ENCODE results near the gene MRPL18. TPM values are rescaled to one million over a fixed set of nuclear protein-coding genes. Genes with fewer than 3 reads are reported as not detected.

The MRPL18 gene
- total and polyA plus RNA-seq, 2 of the 8 experiments (the other 6 are each of a cell fraction or from before 2014, with no cell fraction given), result 58.7 to 79.8 TPM

GRCh38 chr6:159758031-159759001, 32.0 kb upstream of the MRPL18 start:
- Histone ChIP-seq H2BK12ac (ENCODE audit: low read depth, low read length) (no peak overlapping the region), H4K20me1 (replicated peaks in 1 of 2; ENCODE audit: control insufficient read depth in 1 of 2, insufficient read depth in 2 of 2, low read length in 2 of 2) (peaks cover 2 to 10% of the 10 kb centered on the region in 2 experiments), H2BK5ac (ENCODE audit: low read depth, low read length) (no peak overlapping the region), H3K27me3 (replicated peaks in 1 of 4; ENCODE audit: control insufficient read depth in 3 of 4, extremely low read depth in 1 of 4, insufficient read depth in 3 of 4, low read length in 3 of 4) (no peaks in the 10 kb centered on the region), H4K5ac (ENCODE audit: insufficient read length, low read depth, low read length) (no peak overlapping the region), H3K4ac (replicated peaks; ENCODE audit: insufficient read length, low read depth, low read length) (no peak overlapping the region), H3K27ac (ENCODE audit: low read depth, low read length) (0 out of 2 replicates have a peak overlapping the region, but pooled peaks have one; percentile 10), H2AFZ (ENCODE audit: low read length) (no peak overlapping the region), H3K9ac (replicated peaks in 1 of 4; ENCODE audit: extremely low read depth in 1 of 4, low read depth in 3 of 4, low read length in 3 of 4) (no peak overlapping the region), H4K91ac (replicated peaks; ENCODE audit: insufficient read length, low read length) (no peak overlapping the region), H3K4me2 (ENCODE audit: insufficient read depth in 1 of 2, low read depth in 2 of 2, low read length in 2 of 2) (no peak overlapping the region), H2BK15ac (ENCODE audit: low read length) (no peak overlapping the region), H3K18ac (ENCODE audit: extremely low read depth, low read length) (no peak overlapping the region), H2BK20ac (ENCODE audit: low read length) (no peak overlapping the region), H2BK120ac (replicated peaks; ENCODE audit: low read depth, low read length) (no peak overlapping the region), H3K79me2 (ENCODE audit: control insufficient read depth in 1 of 2, insufficient read depth in 2 of 2, low read length in 2 of 2) (peaks cover 0 to 11% of the 10 kb centered on the region in 2 experiments; a peak in 2 of 4 replicates), H3K23ac (ENCODE audit: insufficient read length) (no peak overlapping the region), H3K9me3 (ENCODE audit: insufficient read depth in 2 of 2, low read depth in 1 of 2, low read length in 1 of 2) (no peaks in the 10 kb centered on the region), H3K79me1 (ENCODE audit: low read depth, low read length) (peaks cover 4% of the 10 kb centered on the region; the same call in 1 of the 2 replicates), H2AK5ac (ENCODE audit: low read depth, low read length) (no peak overlapping the region), H3K4me3 (ENCODE audit: extremely low read depth in 1 of 4, insufficient read depth in 2 of 4, low read depth in 3 of 4, low read length in 4 of 4) (no peak overlapping the region), H3K36me3 (ENCODE audit: control insufficient read depth in 2 of 4, insufficient read depth in 4 of 4, low read length in 3 of 4) (peaks cover 14 to 62% (median 34%) of the 10 kb centered on the region in 4 experiments), H3K4me1 (replicated peaks in 1 of 4; ENCODE audit: control insufficient read depth in 3 of 4, insufficient read depth in 4 of 4, low read length in 3 of 4) (peaks cover 6 to 15% (median 12%) of the 10 kb centered on the region in 4 experiments; a peak in 6 of 7 replicates), H3K23me2 (ENCODE audit: low read depth, low read length) (peaks cover 11% of the 10 kb centered on the region), H4K8ac (ENCODE audit: extremely low read depth, insufficient read depth, low read length) (no peak overlapping the region), H3K14ac (ENCODE audit: insufficient read length) (no peak overlapping the region), H3K56ac (replicated peaks; ENCODE audit: insufficient read length, low read depth, low read length) (no peak overlapping the region)
- TF ChIP-seq, protein P1, sequence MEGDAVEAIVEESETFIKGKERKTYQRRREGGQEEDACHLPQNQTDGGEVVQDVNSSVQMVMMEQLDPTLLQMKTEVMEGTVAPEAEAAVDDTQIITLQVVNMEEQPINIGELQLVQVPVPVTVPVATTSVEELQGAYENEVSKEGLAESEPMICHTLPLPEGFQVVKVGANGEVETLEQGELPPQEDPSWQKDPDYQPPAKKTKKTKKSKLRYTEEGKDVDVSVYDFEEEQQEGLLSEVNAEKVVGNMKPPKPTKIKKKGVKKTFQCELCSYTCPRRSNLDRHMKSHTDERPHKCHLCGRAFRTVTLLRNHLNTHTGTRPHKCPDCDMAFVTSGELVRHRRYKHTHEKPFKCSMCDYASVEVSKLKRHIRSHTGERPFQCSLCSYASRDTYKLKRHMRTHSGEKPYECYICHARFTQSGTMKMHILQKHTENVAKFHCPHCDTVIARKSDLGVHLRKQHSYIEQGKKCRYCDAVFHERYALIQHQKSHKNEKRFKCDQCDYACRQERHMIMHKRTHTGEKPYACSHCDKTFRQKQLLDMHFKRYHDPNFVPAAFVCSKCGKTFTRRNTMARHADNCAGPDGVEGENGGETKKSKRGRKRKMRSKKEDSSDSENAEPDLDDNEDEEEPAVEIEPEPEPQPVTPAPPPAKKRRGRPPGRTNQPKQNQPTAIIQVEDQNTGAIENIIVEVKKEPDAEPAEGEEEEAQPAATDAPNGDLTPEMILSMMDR (IDR thresholded peaks at IDR 0.05; ENCODE audit: control extremely low read depth in 1 of 3, insufficient read depth in 1 of 3, low read depth in 1 of 3, low read length in 3 of 3), result peak in 2 of 3 experiments; percentile 13 to 39; a peak in 2 of 4 replicates
- TF ChIP-seq POLR2A (IDR thresholded peaks at IDR 0.05; ENCODE audit: control extremely low read depth in 1 of 2, low read depth in 2 of 2, low read length in 2 of 2) (peak in 1 of 2 experiments; percentile 20; a peak in 1 of 3 replicates), NANOG (IDR thresholded peaks at IDR 0.05; ENCODE audit: insufficient read depth, low read depth, low read length, poor library complexity, severe bottlenecking) (no peak)
- POLR2A ChIA-PET (ENCODE audit: partially characterized antibody), result interaction anchor here (0.5 to 6.0 kb wide), 5 partner anchors 20 to 66 kb away, joined by 3 to 86 read pairs (median 24); partner anchors contain the start of genes MRPL18, SOD2, TCP1 and WTAP
- DNase-seq (ENCODE audit: low read depth in 1 of 2, low spot score in 2 of 2) (no peak), FAIRE-seq (no peak)
- CTCF ChIA-PET (ENCODE audit: partially characterized antibody), result interaction anchor here (1.1 to 1.5 kb wide), 4 partner anchors 27 to 584 kb away, joined by 3 to 4 read pairs (median 3); no protein-coding TSS in a partner anchor
- WGBS, 2 experiments (ENCODE audit: extremely low coverage in 1 of 2, insufficient coverage in 1 of 2, insufficient read length in 1 of 2, insufficient replicate concordance in 2 of 2, low coverage in 1 of 2, low lambda C conversion rate in 2 of 2, missing lambda C conversion rate in 1 of 2), result 93% methylated on average over 7 of the region's 7 CpGs; no CpG with 5 or more reads in 1 of the 2 experiments

Measured in H1 (cell line).